IMR-90 (cell line): ENCODE measurements around the gene TRABD2A. TPM values are rescaled to one million over a fixed set of nuclear protein-coding genes. Genes with fewer than 3 reads are reported as not detected.
A peak's percentile ranks its signal among the peaks of the same experiment; 100 is the strongest.

Experiments used
- ATAC-seq: fragments of 200-7000 bp; cut with Tn5 transposase; 2 replicates; pipeline ENCODE4 v1.9.1; 2020; ENCODE audit warnings: low read depth, mild to moderate bottlenecking, moderate library complexity
- BruUV-seq: library from RNA; stranded (reverse); fragments of 400-500 nt; replicated peaks from 2 replicates; lab custom pipeline; 2021; lab: Mats Ljungman, UMichigan
- CTCF ChIA-PET: fragments of 300-600 bp; formaldehyde crosslinking; extraction: SDS; loops from one replicate; lab custom pipeline; 2021; ENCODE audit warnings: antibody characterized with exemption; lab: Yijun Ruan, JAX
- POLR2A ChIA-PET: fragments of 300-600 bp; sonication (Branson Sonifier 250); formaldehyde crosslinking; loops from one replicate; lab custom pipeline; 2022; ENCODE audit warnings: antibody characterized with exemption; ENCODE audit not compliant: unreplicated experiment; lab: Charles Lee
- DNase-seq: peaks from one replicate; pipeline ENCODE4 v3.0.0; 2013
- H2AFZ ChIP-seq: replicated peaks from 2 replicates; pipeline ENCODE3; 2013; ENCODE audit warnings: low read length, mild to moderate bottlenecking; ENCODE audit not compliant: poor library complexity
- H2AK5ac ChIP-seq: 2 replicates; pipeline ENCODE4 v1.6.1; 2013; ENCODE audit warnings: low read depth, low read length, inconsistent platforms
- H2AK9ac ChIP-seq: replicated peaks from 2 replicates; pipeline ENCODE3; 2013; ENCODE audit warnings: mild to moderate bottlenecking, low read depth, low read length, moderate library complexity; ENCODE audit not compliant: poor library complexity
- H2BK120ac ChIP-seq: 2 replicates; pipeline ENCODE4 v1.6.1; 2013; ENCODE audit warnings: low read depth, low read length, inconsistent platforms
- H2BK15ac ChIP-seq: 3 replicates; pipeline ENCODE4 v1.6.1; 2013; ENCODE audit warnings: low read depth, low read length, inconsistent platforms
- H2BK20ac ChIP-seq: 2 replicates; pipeline ENCODE4 v1.6.1; 2013; ENCODE audit warnings: low read depth, mild to moderate bottlenecking, inconsistent platforms, low read length, moderate library complexity
- H2BK5ac ChIP-seq: 2 replicates; pipeline ENCODE4 v1.6.1; 2013; ENCODE audit warnings: mild to moderate bottlenecking, low read depth, low read length, inconsistent platforms; ENCODE audit not compliant: poor library complexity, severe bottlenecking
- H3K14ac ChIP-seq: replicated peaks from 2 replicates; pipeline ENCODE4 v1.6.1; 2013; ENCODE audit warnings: low read depth, low read length, inconsistent platforms
- H3K18ac ChIP-seq: 2 replicates; pipeline ENCODE4 v1.6.1; 2013; ENCODE audit warnings: low read depth, low read length, control low read depth
- H3K23ac ChIP-seq: 2 replicates; pipeline ENCODE4 v1.6.1; 2013; ENCODE audit warnings: low read depth, low read length, inconsistent platforms
- H3K27ac ChIP-seq: 2 replicates; pipeline ENCODE4 v1.5.1; 2013; ENCODE audit warnings: mild to moderate bottlenecking, control low read depth, low read length; ENCODE audit not compliant: insufficient read depth
- H3K27me3 ChIP-seq: 2 replicates; pipeline ENCODE4 v1.6.1; 2013; ENCODE audit warnings: low read length; ENCODE audit not compliant: control insufficient read depth, insufficient read depth
- H3K36me3 ChIP-seq: 2 replicates; pipeline ENCODE4 v1.6.1; 2013; ENCODE audit warnings: low read length, mixed read lengths; ENCODE audit not compliant: control insufficient read depth, insufficient read depth
- H3K4ac ChIP-seq: 2 replicates; pipeline ENCODE4 v1.6.1; 2013; ENCODE audit warnings: low read depth, low read length, inconsistent platforms
- H3K4me1 ChIP-seq: 2 replicates; pipeline ENCODE4 v1.6.1; 2013; ENCODE audit warnings: low read length, mixed read lengths; ENCODE audit not compliant: control insufficient read depth, insufficient read depth
- H3K4me2 ChIP-seq: 2 replicates; pipeline ENCODE4 v1.6.1; 2013; ENCODE audit warnings: low read depth, mild to moderate bottlenecking, control low read depth, low read length, moderate library complexity
- H3K4me3 ChIP-seq: 2 replicates; pipeline ENCODE4 v1.5.1; 2013; ENCODE audit warnings: low read depth, mild to moderate bottlenecking, control low read depth, low read length, moderate library complexity; ENCODE audit not compliant: insufficient read depth
- H3K56ac ChIP-seq: 2 replicates; pipeline ENCODE4 v1.6.1; 2013; ENCODE audit warnings: low read length, inconsistent platforms; ENCODE audit not compliant: insufficient read depth; ENCODE audit errors: extremely low read depth
- H3K79me1 ChIP-seq, 2 experiments: 2 replicates each; pipeline ENCODE4 v1.6.1; 2013; ENCODE audit warnings: low read length in 2 of 2, inconsistent platforms in 1 of 2, low read depth in 1 of 2
- H3K9ac ChIP-seq: 2 replicates; pipeline ENCODE4 v1.6.1; 2013; ENCODE audit warnings: low read depth, low read length, control low read depth
- H3K9me1 ChIP-seq: 2 replicates; pipeline ENCODE4 v1.6.1; 2013; ENCODE audit warnings: low read length, inconsistent platforms; ENCODE audit not compliant: insufficient read depth
- H3K9me3 ChIP-seq: 2 replicates; pipeline ENCODE4 v1.6.1; 2013; ENCODE audit warnings: low read length; ENCODE audit not compliant: control insufficient read depth, insufficient read depth
- H4K20me1 ChIP-seq: 2 replicates; pipeline ENCODE4 v1.6.1; 2013; ENCODE audit warnings: low read length, inconsistent platforms; ENCODE audit not compliant: insufficient read depth
- H4K5ac ChIP-seq: 2 replicates; pipeline ENCODE4 v1.6.1; 2013; ENCODE audit warnings: mild to moderate bottlenecking, low read depth, low read length, control low read depth
- H4K8ac ChIP-seq, 2 experiments: 2 replicates each; pipeline ENCODE4 v1.6.1; 2013; ENCODE audit warnings: low read depth in 2 of 2, low read length in 2 of 2, control low read depth in 1 of 2, inconsistent platforms in 1 of 2
- H4K91ac ChIP-seq: 2 replicates; pipeline ENCODE4 v1.6.1; 2013; ENCODE audit warnings: low read depth, low read length, inconsistent platforms; ENCODE audit not compliant: insufficient read depth
- CEBPB ChIP-seq: IDR thresholded peaks from 2 replicates; pipeline ENCODE4 v1.6.1; 2012; ENCODE audit warnings: low read depth, low read length, improper control_type of control experiment
- CHD1 ChIP-seq: IDR thresholded peaks from 2 replicates; pipeline ENCODE4 v1.6.1; 2012; ENCODE audit warnings: low read depth, low read length, improper control_type of control experiment
- CTCF ChIP-seq: conservative IDR thresholded peaks from 2 replicates; pipeline ENCODE4 v1.5.1; 2012; ENCODE audit warnings: mild to moderate bottlenecking, low read depth, low read length, improper control_type of control experiment
- FOS ChIP-seq: fragments of 150-350 bp; IDR thresholded peaks from 2 replicates; pipeline ENCODE4 v1.6.1; 2016; ENCODE audit warnings: low read depth, low read length
- MAFK ChIP-seq: IDR thresholded peaks from 2 replicates; pipeline ENCODE4 v1.6.1; 2012; ENCODE audit warnings: low read depth, low read length, improper control_type of control experiment
- MAZ ChIP-seq: IDR thresholded peaks from 2 replicates; pipeline ENCODE4 v1.6.1; 2012; ENCODE audit warnings: low read depth, mild to moderate bottlenecking, low read length, improper control_type of control experiment, moderate library complexity, borderline replicate concordance
- MXI1 ChIP-seq: IDR thresholded peaks from 2 replicates; pipeline ENCODE4 v1.6.1; 2012; ENCODE audit warnings: low read depth, mild to moderate bottlenecking, low read length, moderate library complexity, borderline replicate concordance
- NFE2L2 ChIP-seq: fragments of 150-350 bp; IDR thresholded peaks from 2 replicates; pipeline ENCODE4 v1.6.1; 2016; ENCODE audit warnings: low read depth, mild to moderate bottlenecking, low read length
- POLR2A ChIP-seq: IDR thresholded peaks from 2 replicates; pipeline ENCODE4 v1.6.1; 2012; ENCODE audit warnings: mild to moderate bottlenecking, low read depth, low read length
- RAD21 ChIP-seq: IDR thresholded peaks from 2 replicates; pipeline ENCODE4 v1.6.1; 2012; ENCODE audit warnings: low read length, improper control_type of control experiment
- RCOR1 ChIP-seq: IDR thresholded peaks from 2 replicates; pipeline ENCODE4 v1.6.1; 2012; ENCODE audit warnings: mild to moderate bottlenecking, low read length, improper control_type of control experiment; ENCODE audit not compliant: insufficient replicate concordance
- RFX5 ChIP-seq: IDR thresholded peaks from 2 replicates; pipeline ENCODE4 v1.8.0; 2012; ENCODE audit warnings: low read depth, mild to moderate bottlenecking, low read length, moderate library complexity
- SMC3 ChIP-seq: fragments of 150-350 bp; IDR thresholded peaks from 2 replicates; pipeline ENCODE4 v1.6.1; 2016; ENCODE audit warnings: low read depth, mild to moderate bottlenecking, antibody characterized with exemption, low read length, moderate library complexity
- WGBS, 2 experiments: methylation state at CpG; one replicate each; pipeline versions ENCODE4 v1.1.5 to v1.1.7; 2013; ENCODE audit warnings: missing lambda C conversion rate in 2 of 2; ENCODE audit not compliant: insufficient read length in 1 of 2; ENCODE audit errors: extremely low coverage in 2 of 2; 5-methylcytosine and 5-hydroxymethylcytosine counted together
- dilution Hi-C: fragments of 300-500 bp; cut with HindIII; formaldehyde crosslinking; loops from one replicate; pipeline ENCODE4 v1.14.3; 2018; ENCODE audit warnings: low sequenced_read_pairs; ENCODE audit not compliant: unreplicated experiment
- in situ Hi-C: fragments of 300-500 bp; cut with MboI; formaldehyde crosslinking; loops from 3 replicates; pipeline ENCODE4 v1.14.3; 2019; ENCODE audit warnings: low sequenced_read_pairs, inconsistent platforms, mixed read lengths
- intact Hi-C: fragments of 100-400 bp; cut with micrococcal nuclease; formaldehyde crosslinking; loops from 2 replicates; pipeline ENCODE4 v1.10.0; 2022
- polyA plus RNA-seq, 3 experiments: library from polyadenylated mRNA; depleted of rRNA; stranded (reverse); fragments of >200 nt; gene quantifications; 2 replicates each; pipeline ENCODE4 v1.2.3, GENCODE V29; 2012; ENCODE audit warnings: low replicate concordance in 1 of 3
- total RNA-seq: library from RNA; depleted of rRNA; stranded (reverse); fragments of >200 nt; gene quantifications from 2 replicates; pipeline ENCODE4 v1.2.3, GENCODE V29; 2012
- TF ChIP-seq, protein P1 (sequence below): fragments of 150-350 bp; IDR thresholded peaks from 2 replicates; pipeline ENCODE4 v1.6.1; 2017; ENCODE audit warnings: mild to moderate bottlenecking, antibody characterized with exemption, low read length, low read depth
- TF ChIP-seq, protein P2 (sequence below): fragments of 150-350 bp; IDR thresholded peaks from 2 replicates; pipeline ENCODE4 v1.6.1; 2016; ENCODE audit warnings: low read depth, mild to moderate bottlenecking, low read length, moderate library complexity, borderline replicate concordance

The TRABD2A gene
- total and polyA plus RNA-seq, 2 of the 4 experiments (the other 2 are of a cell fraction) = 17.6 to 20.3 TPM

GRCh38 chr2:84847326-84848050 is 33.4 kb downstream of the TRABD2A start:
- no peak overlapping the region for H2BK5ac ChIP-seq
- H3K9ac ChIP-seq = no peak overlapping the region
- H3K9me1 ChIP-seq = peaks cover 19% of the 10 kb centered on the region
- no peak overlapping the region for H2AFZ ChIP-seq
- no peaks in the 10 kb centered on the region for H4K20me1 ChIP-seq
- DNase-seq = no peak
- no peak overlapping the region for H3K4me3 ChIP-seq
- intact Hi-C loops = no loop called here
- BruUV-seq = no TSS peak
- H3K9me3 ChIP-seq = no peaks in the 10 kb centered on the region
- H3K79me1 ChIP-seq = peaks cover 23 to 40% of the 10 kb centered on the region in 2 experiments; a peak in 3 of 4 replicates
- H3K4me2 ChIP-seq = no peak overlapping the region
- POLR2A ChIA-PET = no interaction called here
- H2BK15ac ChIP-seq = no peak overlapping the region; the same call in 2 of the 3 replicates
- H2BK120ac ChIP-seq = no peak overlapping the region
- dilution Hi-C loops = no loop called here
- H4K8ac ChIP-seq = no peak overlapping the region
- no peak overlapping the region for H2AK5ac ChIP-seq
- H3K56ac ChIP-seq = no peak overlapping the region
- H3K27me3 ChIP-seq = no peaks in the 10 kb centered on the region
- no peak overlapping the region for H3K23ac ChIP-seq
- in situ Hi-C loops = no loop called here
- peak overlapping the region; percentile 76; the same call in 1 of the 2 replicates for H3K18ac ChIP-seq
- H2AK9ac ChIP-seq = no peak overlapping the region
- CTCF ChIA-PET = interaction anchor here (1.2 kb wide), 1 partner anchor 11 kb away, joined by 3 read pairs; no protein-coding TSS in a partner anchor
- ATAC-seq = no peak
- no peak overlapping the region for H2BK20ac ChIP-seq
- H3K4ac ChIP-seq = peak overlapping the region; percentile 36
- H4K91ac ChIP-seq = no peak overlapping the region; the same call in 1 of the 2 replicates
- 0 out of 2 replicates have a peak overlapping the region, but pooled peaks have one; percentile 16 for H4K5ac ChIP-seq
- H3K14ac ChIP-seq = no peak overlapping the region; the same call in 1 of the 2 replicates
- no peaks in the 10 kb centered on the region for H3K36me3 ChIP-seq
- 100% methylated on average over 1 of the region's 5 CpGs; no CpG with 5 or more reads in 1 of the 2 experiments for WGBS, 2 experiments
- H3K4me1 ChIP-seq = peaks cover 20% of the 10 kb centered on the region
- H3K27ac ChIP-seq = no peak overlapping the region
- TF ChIP-seq RCOR1 = no peak
- no peak for TF ChIP-seq FOS
- TF ChIP-seq SMC3 = no peak
- no peak for TF ChIP-seq CTCF
- TF ChIP-seq, protein P1, sequence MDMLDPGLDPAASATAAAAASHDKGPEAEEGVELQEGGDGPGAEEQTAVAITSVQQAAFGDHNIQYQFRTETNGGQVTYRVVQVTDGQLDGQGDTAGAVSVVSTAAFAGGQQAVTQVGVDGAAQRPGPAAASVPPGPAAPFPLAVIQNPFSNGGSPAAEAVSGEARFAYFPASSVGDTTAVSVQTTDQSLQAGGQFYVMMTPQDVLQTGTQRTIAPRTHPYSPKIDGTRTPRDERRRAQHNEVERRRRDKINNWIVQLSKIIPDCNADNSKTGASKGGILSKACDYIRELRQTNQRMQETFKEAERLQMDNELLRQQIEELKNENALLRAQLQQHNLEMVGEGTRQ = no peak
- no peak for TF ChIP-seq RFX5
- no peak for TF ChIP-seq MXI1
- TF ChIP-seq, protein P2, sequence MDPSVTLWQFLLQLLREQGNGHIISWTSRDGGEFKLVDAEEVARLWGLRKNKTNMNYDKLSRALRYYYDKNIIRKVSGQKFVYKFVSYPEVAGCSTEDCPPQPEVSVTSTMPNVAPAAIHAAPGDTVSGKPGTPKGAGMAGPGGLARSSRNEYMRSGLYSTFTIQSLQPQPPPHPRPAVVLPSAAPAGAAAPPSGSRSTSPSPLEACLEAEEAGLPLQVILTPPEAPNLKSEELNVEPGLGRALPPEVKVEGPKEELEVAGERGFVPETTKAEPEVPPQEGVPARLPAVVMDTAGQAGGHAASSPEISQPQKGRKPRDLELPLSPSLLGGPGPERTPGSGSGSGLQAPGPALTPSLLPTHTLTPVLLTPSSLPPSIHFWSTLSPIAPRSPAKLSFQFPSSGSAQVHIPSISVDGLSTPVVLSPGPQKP = no peak
- TF ChIP-seq POLR2A = no peak
- no peak for TF ChIP-seq CEBPB
- TF ChIP-seq CHD1 = no peak
- TF ChIP-seq NFE2L2 = no peak
- TF ChIP-seq RAD21 = no peak
- no peak for TF ChIP-seq MAZ
- TF ChIP-seq MAFK = no peak
